Inflammatory macrophage treated with lipopolysaccharide for 4 hours (primary cell): ENCODE data around the gene POC1A.

Source experiments
- DNase-seq: peaks from one replicate; pipeline ENCODE4 v3.0.0-alpha.2; 2020

Gene POC1A

GRCh38 chr3:52154135-52155094, at the start of gene POC1A:
Gene POC1A, minus strand, starts transcription at chr3:52154423. Its CDS starts 51 bp downstream, at chr3:52154372.
- DNase-seq, result peak; percentile 100

DNA sequence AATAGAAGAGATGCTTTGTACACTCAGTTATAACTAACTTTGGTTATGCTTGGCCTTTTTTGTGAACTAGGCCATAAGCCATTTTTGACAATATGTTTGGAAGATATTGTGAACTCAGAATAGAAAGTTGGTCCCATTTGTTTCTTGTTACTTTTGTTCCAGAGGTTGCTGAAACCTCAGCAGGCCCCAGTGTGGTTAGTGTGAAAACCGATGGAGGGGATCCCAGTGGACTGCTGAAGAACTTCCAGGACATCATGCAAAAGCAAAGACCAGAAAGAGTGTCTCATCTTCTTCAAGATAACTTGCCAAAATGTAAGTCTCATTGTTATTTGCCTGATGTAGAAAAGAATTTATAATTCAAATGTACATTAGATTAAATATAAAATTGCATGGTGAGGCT, 49.5 kb upstream of the POC1A start:
- DNase-seq, result no peak

DNA sequence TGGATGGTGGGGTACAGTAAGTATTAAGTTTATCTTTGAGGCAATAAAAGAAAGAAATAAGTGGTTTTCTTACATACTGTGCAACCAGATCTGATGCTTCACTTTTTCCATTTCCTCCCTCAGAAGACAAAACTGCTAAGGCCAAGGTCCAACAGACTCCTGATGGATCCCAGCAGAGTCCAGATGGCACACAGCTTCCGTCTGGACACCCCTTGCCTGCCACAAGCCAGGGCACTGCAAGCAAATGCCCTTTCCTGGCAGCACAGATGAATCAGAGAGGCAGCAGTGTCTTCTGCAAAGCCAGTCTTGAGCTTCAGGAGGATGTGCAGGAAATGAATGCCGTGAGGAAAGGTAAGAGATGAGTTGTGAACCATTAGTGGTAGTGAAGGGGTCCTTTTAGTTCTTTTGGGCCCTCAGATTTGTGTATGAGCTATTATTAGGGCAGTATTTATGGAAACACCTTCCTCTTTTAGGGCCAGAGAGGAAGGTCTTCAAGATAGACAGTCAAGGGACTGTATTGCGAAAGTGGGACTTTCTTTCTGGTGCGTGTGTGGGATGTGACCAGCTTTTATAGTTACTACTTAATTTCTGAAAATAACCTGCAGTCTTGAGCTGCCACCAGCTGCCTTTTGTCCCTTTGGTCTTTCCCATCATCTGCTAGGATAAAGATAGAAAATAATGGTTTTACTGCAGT, 48.3 kb upstream of the POC1A start:
- peak; percentile 88 for DNase-seq

DNA sequence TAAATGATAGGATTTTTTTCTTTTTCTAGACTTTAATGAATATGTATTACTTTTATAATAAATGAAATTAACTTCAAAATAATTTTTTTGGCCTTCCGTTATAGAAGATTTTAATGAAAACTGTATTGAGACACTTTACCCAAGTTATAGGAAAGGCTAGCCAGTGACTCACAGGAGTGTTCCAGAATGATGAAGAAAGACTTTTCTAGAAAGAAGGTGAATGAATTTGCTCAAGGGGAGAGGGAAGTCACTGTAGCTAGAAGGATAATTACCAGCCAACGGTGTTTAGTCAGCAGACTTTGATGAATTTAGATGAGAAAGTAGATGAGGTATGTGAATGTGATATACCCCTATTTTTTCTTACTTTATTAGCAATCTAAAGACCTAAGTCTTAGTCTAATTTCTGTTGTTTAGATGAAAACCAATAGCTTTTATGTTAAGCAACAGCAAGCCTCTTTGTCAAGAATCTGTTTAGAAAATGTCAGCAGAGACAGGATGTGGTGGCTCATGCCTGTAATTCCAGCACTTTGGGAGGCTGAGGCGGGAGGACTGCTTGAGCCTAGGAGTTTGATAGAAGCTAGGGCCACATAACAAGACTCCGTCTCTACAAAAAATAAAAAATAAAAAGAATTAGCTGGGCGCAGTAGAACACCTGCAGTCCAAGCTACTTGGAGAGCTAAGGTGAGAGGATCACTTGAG, 46.9 kb upstream of the POC1A start:
- peak; percentile 66 for DNase-seq

- no peak for DNase-seq
Observed at GRCh38 chr3:52198643-52199608, 44.7 kb upstream of the POC1A start.

GRCh38 chr3:52197842-52198625, 43.8 kb upstream of the POC1A start, which contains the start of gene ALAS1:
Gene ALAS1, plus strand, starts transcription at chr3:52198160. Its CDS starts 1,082 bp downstream, at chr3:52199242.
- DNase-seq, result peak; percentile 95

GRCh38 chr3:52197499-52197841, 43.2 kb upstream of the POC1A start:
- no peak for DNase-seq

DNA sequence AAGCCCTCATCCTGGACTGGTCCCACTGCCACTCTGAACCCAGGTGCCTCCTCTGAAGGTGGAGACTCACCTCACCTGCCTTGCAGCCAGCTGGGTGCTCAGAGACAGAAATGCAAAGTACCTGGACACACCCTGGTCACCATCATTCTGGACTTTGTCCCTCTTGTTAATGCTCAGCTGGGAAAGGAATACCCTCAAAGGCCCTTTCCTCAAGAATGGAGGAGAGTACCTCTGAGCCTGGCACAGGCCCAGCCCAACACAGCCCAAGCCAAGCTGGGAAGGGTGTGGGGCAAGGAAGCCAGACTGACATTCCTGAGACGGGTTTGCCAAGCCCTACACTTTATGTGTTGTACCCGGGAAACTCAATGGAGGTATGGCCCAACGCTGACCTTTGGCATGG, 42.8 kb upstream of the POC1A start:
- DNase-seq, result no peak

DNA sequence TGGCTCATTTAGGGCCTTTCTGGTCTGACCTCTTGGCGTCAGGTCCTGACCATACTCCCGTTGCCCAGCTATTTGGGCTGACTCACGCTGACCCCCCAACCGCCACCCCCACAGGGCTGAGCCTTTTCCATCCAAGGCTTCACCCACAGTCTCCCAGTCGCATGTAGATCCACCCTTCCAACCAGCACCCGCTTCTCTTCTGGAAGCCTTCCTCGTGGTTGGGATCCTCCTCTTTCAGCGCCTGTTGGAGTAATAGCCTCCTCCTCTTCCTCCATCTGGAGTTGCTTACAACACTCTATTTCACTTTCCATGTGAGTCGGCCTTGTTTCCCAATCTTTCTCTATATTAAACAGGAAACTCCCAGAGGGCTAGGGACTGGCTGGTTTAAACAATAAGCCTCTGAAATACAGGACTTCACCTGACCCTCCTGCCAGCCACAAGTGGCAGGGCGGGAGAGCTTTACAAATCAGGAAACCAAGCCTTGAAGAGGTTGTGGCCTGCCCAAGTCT, 41.7 kb upstream of the POC1A start:
- peak; percentile 98 for DNase-seq

GRCh38 chr3:52195291-52195597, 41.0 kb upstream of the POC1A start:
- DNase-seq, result no peak

DNA sequence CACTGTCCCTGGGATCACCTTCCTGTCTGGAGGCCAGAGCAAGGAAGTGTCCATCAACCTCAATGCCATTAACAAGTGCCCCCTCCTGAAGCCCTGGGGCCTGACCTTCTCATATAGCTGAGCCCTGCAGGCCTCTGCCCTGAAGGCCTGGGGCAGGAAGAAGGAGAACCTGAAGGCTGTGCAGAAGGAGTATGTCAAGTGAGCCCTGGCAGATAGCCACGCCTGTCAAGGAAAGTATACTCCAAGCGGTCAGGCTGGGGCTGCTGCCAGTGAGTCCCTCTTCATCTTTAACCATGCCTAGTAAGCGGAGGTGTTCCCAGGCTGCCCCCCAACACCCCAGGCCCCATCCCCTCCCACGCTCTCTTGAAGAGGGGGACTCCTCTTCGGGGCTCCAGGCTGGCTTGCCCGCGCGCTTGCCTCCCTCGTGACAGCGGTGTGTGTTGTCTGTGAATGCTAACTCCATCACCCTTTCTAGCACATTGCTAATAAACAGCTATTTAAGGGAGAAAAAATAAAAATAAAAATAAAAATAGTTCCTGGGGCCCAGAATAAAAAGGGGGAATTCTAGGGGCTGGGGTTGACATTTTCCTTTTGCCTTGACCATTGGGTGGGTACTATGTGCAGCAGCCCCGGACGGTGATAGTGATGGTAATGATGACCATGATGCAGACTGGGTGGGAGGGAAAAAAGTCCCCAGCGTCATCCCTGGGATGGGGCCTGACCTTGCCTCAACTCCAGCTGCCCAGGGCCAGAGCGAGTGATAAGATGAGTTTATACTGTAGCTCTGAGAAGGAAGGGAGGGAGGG, 40.5 kb upstream of the POC1A start:
- DNase-seq, result no peak

- DNase-seq, result no peak
Observed at GRCh38 chr3:52193065-52193464, 38.8 kb upstream of the POC1A start.

DNA sequence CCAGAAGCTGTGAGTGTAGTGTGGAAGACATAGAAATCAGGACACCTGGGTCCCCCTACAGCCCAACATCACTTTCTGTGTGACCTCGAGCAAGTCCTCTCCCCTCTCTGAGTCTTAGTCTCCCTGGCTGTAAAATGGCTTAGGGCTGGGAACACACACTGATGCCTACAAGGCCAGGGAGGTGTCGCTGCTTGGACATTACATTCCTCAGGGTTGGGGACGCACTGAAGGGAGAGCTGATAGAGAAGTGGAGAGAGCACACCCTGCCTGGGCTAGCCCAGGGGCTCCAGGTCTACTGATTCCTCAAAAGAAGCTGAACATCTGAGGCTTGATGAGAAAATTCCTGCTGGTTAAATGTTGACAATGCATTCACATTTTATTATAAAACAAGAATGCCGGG, 37.4 kb upstream of the POC1A start:
- DNase-seq, result no peak

DNA sequence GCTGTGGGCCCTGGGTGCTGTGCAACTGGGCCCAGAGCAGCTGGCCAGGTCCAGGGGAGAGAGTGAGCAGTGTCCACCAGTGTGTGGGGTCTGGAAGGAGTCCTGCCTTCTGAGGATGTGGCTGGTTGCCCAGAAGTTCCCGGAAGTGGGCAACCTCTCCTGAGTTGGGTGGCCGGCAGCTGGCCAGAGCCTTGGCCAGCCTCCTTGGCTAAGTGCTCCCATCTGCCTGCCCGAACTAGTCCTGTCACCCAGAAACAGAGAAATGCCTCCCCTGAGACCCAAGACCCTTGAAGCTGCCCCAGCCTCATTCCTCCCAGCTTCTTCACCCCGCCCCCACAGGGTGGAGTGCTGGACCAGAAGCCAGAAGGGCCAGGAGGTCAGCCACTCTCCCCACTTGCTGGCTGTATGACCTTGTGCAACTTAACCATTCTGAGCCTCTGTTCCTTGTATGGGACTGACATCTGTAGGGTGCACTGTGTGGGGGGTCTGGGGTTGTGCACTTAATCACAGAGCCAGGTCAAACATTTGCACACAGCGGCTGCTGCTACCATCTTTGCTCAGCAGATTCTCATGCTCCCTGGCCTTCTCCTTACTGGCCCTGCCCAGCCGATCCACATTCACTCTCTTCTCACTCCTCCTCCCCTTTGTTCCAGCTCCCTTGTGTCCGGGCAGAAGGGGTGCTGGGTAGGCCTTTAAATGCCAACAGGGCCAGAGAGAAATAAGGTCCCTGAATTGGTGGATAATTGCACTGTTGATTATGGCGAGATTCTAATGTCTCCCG, 36.3 kb upstream of the POC1A start:
- DNase-seq, result no peak

GRCh38 chr3:52188556-52188955, 34.3 kb upstream of the POC1A start:
- DNase-seq, result peak; percentile 60

GRCh38 chr3:52186729-52187128, 32.5 kb upstream of the POC1A start:
- DNase-seq, result no peak

GRCh38 chr3:52185837-52186236, 31.6 kb upstream of the POC1A start:
- peak; percentile 81 for DNase-seq

DNA sequence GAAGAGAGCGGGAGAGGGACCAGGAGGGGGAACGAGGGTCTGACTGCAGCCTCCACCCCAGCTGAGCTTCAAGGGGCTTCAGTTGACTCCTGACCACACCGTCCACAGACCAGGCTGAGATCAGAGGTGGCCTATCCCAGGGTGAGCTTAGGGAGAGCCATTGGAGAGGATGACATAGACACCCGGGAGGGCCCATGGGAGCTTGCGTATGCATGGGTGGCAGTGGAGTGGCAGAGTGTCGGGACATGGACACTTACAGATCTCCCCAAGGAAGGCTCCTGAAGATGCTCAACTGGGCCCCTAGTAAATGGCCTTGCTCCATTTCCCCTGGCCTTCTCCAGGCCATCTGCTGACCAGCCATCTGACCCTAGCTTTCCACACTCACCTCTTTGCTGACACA, 31.1 kb upstream of the POC1A start:
- DNase-seq, result no peak

GRCh38 chr3:52184690-52185089, 30.5 kb upstream of the POC1A start:
- no peak for DNase-seq
